Measurements from ENCODE around the gene TRIM37. TPM values are rescaled to one million over a fixed set of nuclear protein-coding genes. Genes with fewer than 3 reads are reported as not detected.
"Not testable (repeated sequence)": the region's sequence is repeated elsewhere in the genome, so short reads cannot be mapped to it uniquely, and the experiment has no call there.

Gene TRIM37
- polyA plus RNA-seq: 7.9 TPM

- Mint-ChIP-seq H3K27ac (peak within 1 kb of the TSS; percentile 88 to 92 (median 90)), H3K9me3 (no peaks in the 10 kb centered on the region), H3K4me3 (peak within 1 kb of the TSS; percentile 89 to 97 (median 94)), H3K4me1 (peaks cover 19 to 42% (median 23%) of the 10 kb centered on the region in 3 donors), H3K27me3 (no peaks in the 10 kb centered on the region), H3K36me3 (peaks cover 4% of the 10 kb centered on the region)
These were observed at the start of gene TRIM37 for GRCh38 chr17:59106463-59107305. TRIM37 (minus strand) TSS chr17:59106880; CDS start chr17:59106461, 419 bp downstream.

- Mint-ChIP-seq H3K4me1 (peaks cover 8 to 20% (median 20%) of the 10 kb centered on the region in 3 donors), H3K9me3 (no peaks in the 10 kb centered on the region), H3K4me3 (peak within 1 kb of the TSS in 1 of 4 donors; percentile 5), H3K27me3 (peaks cover 1% of the 10 kb centered on the region), H3K27ac (no peak within 1 kb of the TSS), H3K36me3 (no peaks in the 10 kb centered on the region)
These were observed 48.9 kb upstream of the TRIM37 start, which contains the start of gene PRR11 for GRCh38 chr17:59155439-59156177. PRR11 (plus strand) TSS chr17:59155746; CDS start chr17:59169753, 14,007 bp downstream.

GRCh38 chr17:59154721-59155438 is 48.2 kb upstream of the TRIM37 start, which contains the start of gene SKA2:
SKA2 (minus strand) TSS chr17:59155186; CDS start chr17:59155163, 23 bp downstream.
- Mint-ChIP-seq H3K27ac (no peak within 1 kb of the TSS), H3K9me3 (no peaks in the 10 kb centered on the region), H3K4me3 (no peak within 1 kb of the TSS), H3K27me3 (peaks cover 1% of the 10 kb centered on the region), H3K4me1 (peaks cover 9 to 19% (median 15%) of the 10 kb centered on the region in 3 donors), H3K36me3 (no peaks in the 10 kb centered on the region)

GRCh38 chr17:59154292-59154720 is 47.6 kb upstream of the TRIM37 start:
- no peak overlapping the region for H3K4me3 Mint-ChIP-seq
- no peaks in the 10 kb centered on the region for H3K9me3 Mint-ChIP-seq
- peaks cover 11 to 17% (median 16%) of the 10 kb centered on the region in 3 donors for H3K4me1 Mint-ChIP-seq
- H3K27me3 Mint-ChIP-seq: peaks cover 1% of the 10 kb centered on the region
- H3K36me3 Mint-ChIP-seq: no peaks in the 10 kb centered on the region
- no peak overlapping the region for H3K27ac Mint-ChIP-seq

GRCh38 chr17:59152925-59153324 is 46.2 kb upstream of the TRIM37 start:
- H3K36me3 Mint-ChIP-seq: no peaks in the 10 kb centered on the region
- peaks cover 10 to 15% (median 11%) of the 10 kb centered on the region in 3 donors for H3K4me1 Mint-ChIP-seq

GRCh38 chr17:59151591-59151990 is 44.9 kb upstream of the TRIM37 start:
- H3K27ac Mint-ChIP-seq: no peak overlapping the region
- no peaks in the 10 kb centered on the region for H3K36me3 Mint-ChIP-seq
- H3K4me1 Mint-ChIP-seq: peaks cover 11 to 15% (median 11%) of the 10 kb centered on the region in 3 donors
- no peaks in the 10 kb centered on the region for H3K27me3 Mint-ChIP-seq
- peak overlapping the region in 1 of 4 donors; percentile 30 for H3K4me3 Mint-ChIP-seq
- H3K9me3 Mint-ChIP-seq: no peaks in the 10 kb centered on the region

More at GRCh38 chr17:59152925-59153324, 46.2 kb upstream of the TRIM37 start:
- H3K27ac Mint-ChIP-seq: peak overlapping the region in 1 of 3 donors; percentile 20
- H3K9me3 Mint-ChIP-seq: no peaks in the 10 kb centered on the region
- peak overlapping the region in 2 of 4 donors; percentile 26 to 75 for H3K4me3 Mint-ChIP-seq
- peaks cover 1% of the 10 kb centered on the region for H3K27me3 Mint-ChIP-seq

- no peaks in the 10 kb centered on the region for H3K36me3 Mint-ChIP-seq
- peaks cover 11 to 15% (median 11%) of the 10 kb centered on the region in 3 donors for H3K4me1 Mint-ChIP-seq
- no peaks in the 10 kb centered on the region for H3K9me3 Mint-ChIP-seq
- no peak overlapping the region for H3K4me3 Mint-ChIP-seq
- H3K27ac Mint-ChIP-seq: no peak overlapping the region
- no peaks in the 10 kb centered on the region for H3K27me3 Mint-ChIP-seq
These were observed 44.3 kb upstream of the TRIM37 start for GRCh38 chr17:59151006-59151405.

- H3K4me1 Mint-ChIP-seq: peaks cover 11 to 18% (median 11%) of the 10 kb centered on the region in 3 donors
- no peak overlapping the region for H3K27ac Mint-ChIP-seq
- no peaks in the 10 kb centered on the region for H3K9me3 Mint-ChIP-seq
- peak overlapping the region in 1 of 4 donors; percentile 35 for H3K4me3 Mint-ChIP-seq
- no peaks in the 10 kb centered on the region for H3K36me3 Mint-ChIP-seq
- H3K27me3 Mint-ChIP-seq: no peaks in the 10 kb centered on the region
These were observed 43.3 kb upstream of the TRIM37 start for GRCh38 chr17:59149841-59150511.

GRCh38 chr17:59149051-59149450 is 42.4 kb upstream of the TRIM37 start:
- Mint-ChIP-seq H3K4me1 (peaks cover 11 to 20% (median 11%) of the 10 kb centered on the region in 3 donors), H3K27ac (no peak overlapping the region), H3K27me3 (no peaks in the 10 kb centered on the region), H3K36me3 (no peaks in the 10 kb centered on the region), H3K4me3 (no peak overlapping the region), H3K9me3 (no peaks in the 10 kb centered on the region)

GRCh38 chr17:59145571-59146096 is 39.0 kb upstream of the TRIM37 start:
- H3K27me3 Mint-ChIP-seq: no peaks in the 10 kb centered on the region
- H3K9me3 Mint-ChIP-seq: no peaks in the 10 kb centered on the region
- H3K27ac Mint-ChIP-seq: no peak overlapping the region
- H3K4me3 Mint-ChIP-seq: no peak overlapping the region
- peaks cover 6 to 8% (median 6%) of the 10 kb centered on the region in 3 donors for H3K4me1 Mint-ChIP-seq
- no peaks in the 10 kb centered on the region for H3K36me3 Mint-ChIP-seq

GRCh38 chr17:59141860-59142259 is 35.2 kb upstream of the TRIM37 start:
- H3K36me3 Mint-ChIP-seq: no peaks in the 10 kb centered on the region
- no peaks in the 10 kb centered on the region for H3K27me3 Mint-ChIP-seq
- H3K27ac Mint-ChIP-seq: no peak overlapping the region
- no peak overlapping the region for H3K4me3 Mint-ChIP-seq
- H3K9me3 Mint-ChIP-seq: no peaks in the 10 kb centered on the region
- H3K4me1 Mint-ChIP-seq: peaks cover 0 to 5% (median 2%) of the 10 kb centered on the region in 3 donors

GRCh38 chr17:59139939-59140338 is 33.3 kb upstream of the TRIM37 start:
- Mint-ChIP-seq H3K27ac (no peak overlapping the region), H3K27me3 (no peaks in the 10 kb centered on the region), H3K4me1 (peaks cover 0 to 2% (median 1%) of the 10 kb centered on the region in 3 donors), H3K9me3 (no peaks in the 10 kb centered on the region), H3K4me3 (no peak overlapping the region), H3K36me3 (no peaks in the 10 kb centered on the region)

GRCh38 chr17:59138339-59138738 is 31.7 kb upstream of the TRIM37 start:
- H3K27me3 Mint-ChIP-seq, H3K4me1 Mint-ChIP-seq, H3K9me3 Mint-ChIP-seq, H3K27ac Mint-ChIP-seq, H3K36me3 Mint-ChIP-seq, H3K4me3 Mint-ChIP-seq: not testable (repeated sequence)

- Mint-ChIP-seq H3K4me3 (no peak overlapping the region), H3K27me3 (no peaks in the 10 kb centered on the region), H3K27ac (no peak overlapping the region), H3K4me1 (no peaks in the 10 kb centered on the region), H3K36me3 (no peaks in the 10 kb centered on the region), H3K9me3 (no peaks in the 10 kb centered on the region)
These were observed 24.5 kb upstream of the TRIM37 start for GRCh38 chr17:59131131-59131530.

Measured in IgD-negative memory B cell (primary cell).